Glomerular visceral epithelial cell (primary cell): Measurements from ENCODE around the gene U2AF2.

Experiments used
- DNase-seq: peaks from one replicate; pipeline ENCODE4 v3.0.0-alpha.2; 2016; ENCODE audit errors: extremely low spot score

U2AF2 gene

DNA sequence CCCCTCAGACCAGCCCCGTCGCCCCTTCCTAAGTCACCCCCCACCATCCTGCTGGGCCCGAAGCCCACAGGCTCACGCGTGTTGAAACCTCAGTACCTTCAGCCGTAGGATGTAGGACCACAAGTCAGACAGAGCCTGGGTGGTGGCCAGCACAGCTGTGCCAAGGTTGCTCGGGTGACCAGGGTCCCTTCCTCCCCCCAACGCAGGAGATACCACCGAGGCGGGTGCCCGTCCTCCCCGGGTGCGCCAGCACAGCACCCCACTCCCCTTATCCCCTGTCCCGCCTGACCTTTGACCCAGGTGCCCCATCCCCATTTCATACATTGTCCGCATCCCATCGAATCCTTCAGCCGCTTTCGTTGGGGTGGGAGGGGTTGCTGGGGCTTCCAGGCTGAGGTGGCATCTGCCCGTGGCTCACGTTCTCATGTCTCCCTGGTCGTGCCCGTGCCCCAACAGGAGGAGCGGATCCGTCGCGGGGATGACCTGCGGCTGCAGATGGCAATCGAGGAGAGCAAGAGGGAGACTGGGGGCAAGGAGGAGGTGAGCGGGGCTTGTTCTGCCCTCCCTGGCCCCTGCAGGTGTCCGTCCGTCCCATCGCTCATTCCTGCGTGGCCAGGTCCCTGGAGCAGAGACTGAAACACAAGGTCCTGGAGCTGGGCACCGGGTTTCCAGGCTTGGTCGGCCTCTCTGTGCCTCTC lies 34.7 kb downstream of the U2AF2 start:
- no peak for DNase-seq

DNA sequence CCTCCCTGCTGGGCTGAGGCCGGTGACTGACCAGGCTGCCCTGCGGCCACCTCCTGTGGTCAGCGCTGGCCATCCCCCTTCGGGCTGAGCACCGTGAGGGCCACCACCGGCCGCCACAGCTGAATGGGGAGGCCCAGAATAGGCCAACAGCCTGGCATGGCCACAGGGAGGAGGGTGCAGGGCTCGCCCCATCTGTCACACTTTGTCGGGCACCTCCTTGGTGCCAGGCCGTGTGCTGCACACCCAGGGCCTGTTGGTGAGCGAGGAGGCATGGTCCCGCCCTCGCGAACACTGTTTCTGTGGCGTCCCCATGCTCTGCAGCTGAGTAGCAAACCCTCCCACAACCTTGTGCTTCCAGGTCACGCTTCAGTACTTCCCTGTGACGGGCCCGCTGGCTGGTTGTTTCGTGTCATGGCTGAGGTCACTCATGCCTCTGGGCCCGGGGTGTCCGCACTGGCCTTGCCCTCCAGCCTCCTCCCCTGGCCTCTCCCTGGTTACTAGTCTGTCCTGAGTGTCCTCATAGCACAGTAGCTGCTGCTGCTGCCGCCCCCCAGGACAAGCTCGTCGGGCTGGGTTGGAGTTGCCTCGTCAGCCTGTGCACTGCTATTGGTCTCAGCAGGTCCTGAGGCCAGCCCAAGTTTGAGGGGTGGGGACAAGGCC lies 35.4 kb downstream of the U2AF2 start:
- DNase-seq: no peak

DNA sequence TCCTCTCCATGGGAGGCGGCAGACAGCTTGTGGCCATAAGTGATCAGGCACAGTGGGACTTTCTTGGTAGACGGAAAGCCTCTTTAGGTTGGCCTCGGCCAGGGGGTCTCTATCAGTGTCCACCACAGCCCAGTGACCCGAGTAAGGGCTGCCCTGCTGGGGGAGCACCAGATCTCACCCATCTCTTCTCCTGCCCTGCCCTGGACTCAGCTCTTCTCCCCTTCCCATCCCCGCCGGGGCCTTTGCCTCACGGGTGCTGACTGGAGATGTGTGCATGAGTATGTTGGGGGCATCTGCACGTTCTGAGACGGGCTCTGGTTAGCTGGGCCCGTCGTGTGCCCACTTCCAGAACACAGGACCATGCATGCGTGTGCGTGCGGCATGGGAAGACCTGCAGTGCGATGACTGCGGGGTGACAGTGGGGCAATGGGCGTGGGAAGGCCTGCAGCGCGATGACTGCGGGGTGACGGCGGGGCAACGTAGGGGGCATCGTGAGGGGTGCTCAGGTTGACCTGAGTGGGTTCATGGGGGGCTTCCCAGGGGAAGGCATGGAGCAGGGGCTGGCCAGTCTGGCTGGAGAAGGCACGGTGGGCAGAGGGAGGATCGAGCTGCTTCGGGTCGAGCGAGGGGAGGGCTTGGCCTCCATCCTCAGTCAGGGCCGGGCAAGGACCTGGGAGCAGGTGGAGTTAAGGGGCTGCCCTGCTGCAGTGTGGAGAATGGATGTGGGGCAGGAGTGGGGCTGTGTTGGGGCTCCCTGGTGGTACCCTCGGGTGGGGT lies 36.1 kb downstream of the U2AF2 start:
- DNase-seq: no peak

DNA sequence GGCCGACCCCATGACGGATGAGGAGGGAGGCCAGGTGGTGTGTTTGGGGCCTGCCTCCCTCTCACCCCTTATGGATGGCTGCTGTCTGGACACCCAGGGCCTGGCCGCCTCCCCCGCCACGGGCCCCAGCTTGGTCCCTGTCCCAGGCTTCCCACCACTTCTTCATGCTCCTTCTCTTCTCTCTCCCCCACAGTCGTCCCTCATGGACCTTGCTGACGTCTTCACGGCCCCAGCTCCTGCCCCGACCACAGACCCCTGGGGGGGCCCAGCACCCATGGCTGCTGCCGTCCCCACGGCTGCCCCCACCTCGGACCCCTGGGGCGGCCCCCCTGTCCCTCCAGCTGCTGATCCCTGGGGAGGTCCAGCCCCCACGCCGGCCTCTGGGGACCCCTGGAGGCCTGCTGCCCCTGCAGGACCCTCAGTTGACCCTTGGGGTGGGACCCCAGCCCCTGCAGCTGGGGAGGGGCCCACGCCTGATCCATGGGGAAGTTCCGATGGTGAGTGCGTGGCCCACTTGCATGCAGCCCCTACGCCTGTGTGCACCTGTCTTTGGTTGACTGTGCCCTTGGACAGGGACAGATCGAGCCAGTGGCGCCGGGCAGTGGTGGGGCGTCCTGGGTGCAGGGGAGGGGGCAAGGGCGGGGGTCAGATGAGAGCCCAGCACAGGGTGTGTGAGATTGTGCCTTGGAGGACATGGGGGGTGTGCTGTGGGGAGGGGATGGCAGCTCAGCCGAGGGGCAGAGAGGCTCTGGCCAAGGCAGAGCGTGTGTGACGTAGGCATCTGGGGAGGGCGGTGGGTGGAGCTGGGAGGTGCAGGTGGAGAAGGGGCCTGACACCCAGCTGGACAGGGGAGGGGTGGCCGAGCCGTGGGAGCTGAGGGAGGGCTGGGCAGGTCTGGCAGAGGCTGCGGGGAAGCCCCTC lies 37.0 kb downstream of the U2AF2 start:
- DNase-seq: no peak

DNA sequence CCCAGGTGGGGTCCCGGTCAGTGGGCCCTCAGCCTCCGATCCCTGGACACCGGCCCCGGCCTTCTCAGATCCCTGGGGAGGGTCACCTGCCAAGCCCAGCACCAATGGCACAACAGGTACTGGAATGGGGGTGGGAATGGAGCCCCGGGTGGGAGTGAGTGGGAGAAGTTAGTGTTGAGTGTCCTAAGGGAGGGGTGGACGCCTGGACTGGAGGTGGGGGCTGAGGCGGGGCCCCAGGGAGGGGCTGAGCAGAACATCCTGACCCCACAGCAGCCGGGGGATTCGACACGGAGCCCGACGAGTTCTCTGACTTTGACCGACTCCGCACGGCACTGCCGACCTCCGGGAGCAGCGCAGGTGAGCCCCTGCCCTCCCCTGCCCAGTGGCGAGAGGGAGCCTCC lies 37.8 kb downstream of the U2AF2 start:
- DNase-seq: no peak

DNA sequence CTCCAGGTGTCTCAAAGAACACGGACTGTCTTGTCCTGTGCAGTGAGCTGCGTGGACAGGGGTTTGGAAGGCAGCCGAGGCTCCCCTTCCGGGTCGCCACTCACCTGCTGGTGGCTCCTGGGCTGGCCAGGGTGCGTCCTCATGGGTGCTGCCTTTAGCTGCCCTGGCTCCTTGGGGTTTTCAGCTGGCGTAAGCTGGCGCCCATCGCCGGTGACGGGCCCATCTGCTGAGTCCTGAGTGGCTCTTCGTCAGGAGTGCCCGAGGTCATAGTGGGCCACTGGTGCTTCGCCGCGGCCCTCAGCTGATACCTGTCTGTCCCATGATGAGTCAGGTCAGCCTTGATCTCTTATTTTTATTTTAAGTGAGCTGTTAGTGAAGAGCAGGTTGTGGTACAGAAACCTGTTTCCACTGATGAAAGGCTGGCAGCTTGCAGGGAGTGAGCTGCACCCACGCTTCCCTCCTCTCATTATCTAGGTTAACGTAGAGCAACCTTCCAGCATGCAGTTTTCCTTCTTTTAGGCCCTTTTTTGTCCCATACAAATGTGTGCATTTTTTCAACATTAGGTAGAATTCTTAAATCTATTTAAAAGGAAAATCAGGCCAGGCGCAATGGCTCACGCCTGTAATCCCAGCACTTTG lies 38.6 kb downstream of the U2AF2 start:
- DNase-seq: no peak

DNA sequence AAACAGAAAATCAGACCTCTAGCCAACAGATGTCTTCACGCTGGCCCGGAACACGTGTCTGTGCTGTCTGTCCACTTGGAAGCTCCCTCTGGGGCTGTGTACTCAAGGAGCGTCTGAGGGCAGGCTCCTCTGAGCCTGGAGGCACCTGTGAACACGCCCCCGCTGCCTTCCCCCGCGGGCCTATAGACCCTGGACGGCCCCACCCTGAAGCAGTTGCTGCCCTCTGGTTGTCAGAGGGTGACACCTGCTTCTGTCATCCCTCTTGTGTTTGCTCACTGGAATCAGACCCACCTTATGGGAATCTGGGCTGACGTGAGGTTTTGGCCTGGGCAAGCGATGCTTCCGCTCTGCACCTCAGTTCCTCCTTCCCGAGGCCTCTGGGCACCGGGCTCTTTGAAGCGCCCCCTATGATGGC lies 39.4 kb downstream of the U2AF2 start:
- no peak for DNase-seq

DNA sequence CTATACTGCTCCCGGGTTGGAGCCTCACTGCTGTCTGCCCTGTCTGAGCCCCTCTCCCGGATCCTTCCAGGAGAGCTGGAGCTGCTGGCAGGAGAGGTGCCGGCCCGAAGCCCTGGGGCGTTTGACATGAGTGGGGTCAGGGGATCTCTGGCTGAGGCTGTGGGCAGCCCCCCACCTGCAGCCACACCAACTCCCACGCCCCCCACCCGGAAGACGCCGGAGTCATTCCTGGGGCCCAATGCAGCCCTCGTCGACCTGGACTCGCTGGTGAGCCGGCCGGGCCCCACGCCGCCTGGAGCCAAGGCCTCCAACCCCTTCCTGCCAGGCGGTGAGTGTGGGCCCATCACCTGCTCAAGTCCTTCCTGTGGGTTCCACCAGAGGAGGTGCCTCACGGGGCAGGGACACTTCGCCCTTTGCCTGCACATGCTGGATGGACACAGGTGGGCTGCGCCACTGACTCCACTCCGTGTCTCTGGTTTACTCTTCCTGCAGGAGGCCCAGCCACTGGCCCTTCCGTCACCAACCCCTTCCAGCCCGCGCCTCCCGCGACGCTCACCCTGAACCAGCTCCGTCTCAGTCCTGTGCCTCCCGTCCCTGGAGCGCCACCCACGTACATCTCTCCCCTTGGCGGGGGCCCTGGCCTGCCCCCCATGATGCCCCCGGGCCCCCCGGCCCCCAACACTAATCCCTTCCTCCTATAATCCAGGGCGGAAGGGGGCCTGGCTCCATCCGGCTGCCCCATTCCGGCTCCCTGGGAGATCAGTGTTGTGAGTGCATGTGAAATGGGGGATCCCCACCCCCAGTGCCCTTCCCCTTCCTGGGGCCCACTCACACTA lies 40.0 kb downstream of the U2AF2 start:
- no peak for DNase-seq

DNA sequence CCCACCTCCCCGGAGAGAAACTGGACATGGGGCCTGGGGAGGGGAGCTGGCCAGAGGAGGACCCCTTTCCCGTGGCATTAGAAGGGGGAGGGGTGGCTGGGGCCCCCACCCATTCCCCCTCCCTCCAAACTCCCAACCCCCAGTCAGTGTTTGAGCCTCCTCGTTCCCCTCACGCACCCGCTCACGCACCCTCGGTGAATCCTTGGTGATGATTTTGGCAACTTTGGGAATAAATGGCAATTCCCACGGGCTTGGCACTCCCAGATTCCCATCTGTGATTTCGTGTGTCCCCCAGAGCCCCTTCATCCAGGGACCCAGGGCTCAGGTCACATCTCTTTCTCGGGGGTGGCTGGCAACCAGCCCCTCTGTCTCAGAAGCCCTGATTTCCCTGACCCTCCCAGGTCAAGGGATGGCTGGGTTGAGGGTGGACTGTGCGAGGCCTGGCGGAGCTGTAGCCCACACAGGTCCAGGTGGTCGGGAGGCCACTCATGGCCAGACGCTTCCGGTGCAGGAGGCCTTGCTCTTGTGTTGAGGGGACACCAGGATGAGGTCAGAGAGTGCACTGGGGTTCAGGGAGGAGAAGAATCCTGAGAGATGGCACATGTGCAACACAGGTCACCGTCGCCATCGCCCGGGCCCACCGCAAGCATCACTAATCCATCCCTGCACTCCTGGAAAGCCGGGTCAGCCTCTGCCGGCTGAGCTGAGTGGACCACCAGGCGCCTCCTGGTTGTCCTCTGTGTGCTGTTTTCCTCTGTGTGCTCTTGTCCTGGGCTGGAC lies 40.9 kb downstream of the U2AF2 start:
- no peak for DNase-seq

DNA sequence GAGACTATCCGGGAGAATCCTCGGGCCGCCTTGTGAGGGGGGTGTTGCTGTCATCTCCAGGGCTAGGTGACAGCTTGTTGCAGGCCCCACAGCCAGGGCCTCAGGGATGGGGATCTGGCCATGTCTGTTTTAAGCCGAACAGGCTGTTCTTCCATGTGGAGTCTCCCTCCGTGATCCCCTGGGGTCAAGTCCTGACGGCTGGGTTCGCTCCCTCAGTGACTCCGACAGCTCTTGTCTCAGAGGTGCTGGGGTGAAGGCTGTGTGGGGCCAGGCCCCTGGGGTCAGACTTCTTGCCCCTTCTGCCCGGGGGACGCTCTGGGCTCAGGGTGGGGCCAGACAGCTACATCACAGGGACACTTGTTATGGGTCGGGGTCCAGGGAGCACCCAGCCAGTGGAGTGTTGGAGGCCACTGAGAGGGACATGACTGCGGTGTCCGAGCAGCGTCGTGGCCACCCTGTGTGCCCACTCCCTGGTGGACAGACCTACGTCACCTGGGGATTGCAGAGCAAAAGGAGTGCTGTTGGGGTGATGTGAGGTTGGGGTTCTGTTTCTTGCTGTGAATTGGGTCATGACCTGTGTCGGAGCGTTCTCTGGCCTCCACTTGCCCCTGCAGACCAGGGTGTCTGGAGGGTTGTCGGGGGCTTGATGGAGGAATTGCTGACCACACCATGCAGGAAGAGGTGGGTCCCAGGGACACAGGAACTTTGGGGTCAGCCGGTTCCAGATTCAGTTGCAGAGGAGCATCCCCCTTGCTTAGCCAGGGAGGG lies 41.6 kb downstream of the U2AF2 start:
- no peak for DNase-seq

DNA sequence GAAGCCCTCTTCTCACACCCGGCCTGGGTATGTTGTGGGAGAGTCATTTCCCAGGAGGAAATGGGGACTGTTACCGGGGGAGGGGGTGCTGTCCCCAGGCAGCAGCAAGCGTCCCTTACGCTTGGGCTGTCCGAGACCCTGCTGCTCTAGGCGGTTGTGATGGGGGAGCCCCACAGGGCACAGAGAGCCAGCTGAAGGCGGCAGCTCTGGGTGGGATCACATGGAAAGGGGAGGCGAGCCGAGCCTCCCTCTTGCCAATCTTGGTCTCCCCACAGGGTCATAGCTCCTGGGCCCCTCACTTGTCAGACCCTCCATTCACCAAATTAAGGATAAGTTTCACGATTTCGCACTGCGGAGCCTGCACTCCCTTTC lies 42.2 kb downstream of the U2AF2 start:
- no peak for DNase-seq

DNA sequence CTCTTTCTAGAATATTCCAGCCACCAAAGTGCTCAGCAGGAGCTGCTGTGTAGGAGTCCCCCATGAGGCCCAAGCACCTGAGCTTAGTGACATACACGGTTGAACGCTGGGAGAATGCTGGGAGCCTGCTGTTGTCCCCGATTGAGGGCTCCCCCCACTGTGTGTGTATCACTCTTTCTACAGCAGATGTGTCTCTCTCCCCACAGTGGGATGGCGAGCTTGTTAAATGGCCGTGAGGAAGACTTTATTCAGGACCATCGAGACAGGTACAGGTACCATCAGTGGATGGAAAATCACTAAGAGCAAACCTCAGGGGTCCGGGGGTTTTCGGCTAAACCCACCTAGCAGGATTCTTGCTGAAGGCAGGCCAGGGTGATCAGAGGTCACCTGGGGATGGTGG lies 42.9 kb downstream of the U2AF2 start:
- DNase-seq: no peak

DNA sequence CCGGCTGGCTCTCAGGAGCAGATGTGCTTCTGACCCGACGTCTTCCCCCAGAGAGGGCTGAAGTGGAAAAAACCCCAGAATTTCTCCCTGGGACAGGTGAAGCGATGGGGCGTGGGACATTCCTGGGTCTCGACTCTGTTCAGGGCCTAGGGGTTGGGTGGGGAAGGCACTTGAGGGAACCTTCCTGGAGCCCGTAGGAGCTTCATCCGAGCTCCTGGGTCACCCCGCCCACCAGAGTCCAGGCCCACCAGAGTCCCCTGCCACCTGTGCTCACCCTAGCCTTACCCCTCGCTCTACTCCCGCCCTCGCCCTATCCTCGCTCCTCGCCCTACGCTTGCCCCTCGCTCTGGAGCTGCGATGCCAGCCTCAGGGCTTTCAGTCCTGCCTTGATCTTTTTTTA lies 43.4 kb downstream of the U2AF2 start:
- DNase-seq: no peak

DNA sequence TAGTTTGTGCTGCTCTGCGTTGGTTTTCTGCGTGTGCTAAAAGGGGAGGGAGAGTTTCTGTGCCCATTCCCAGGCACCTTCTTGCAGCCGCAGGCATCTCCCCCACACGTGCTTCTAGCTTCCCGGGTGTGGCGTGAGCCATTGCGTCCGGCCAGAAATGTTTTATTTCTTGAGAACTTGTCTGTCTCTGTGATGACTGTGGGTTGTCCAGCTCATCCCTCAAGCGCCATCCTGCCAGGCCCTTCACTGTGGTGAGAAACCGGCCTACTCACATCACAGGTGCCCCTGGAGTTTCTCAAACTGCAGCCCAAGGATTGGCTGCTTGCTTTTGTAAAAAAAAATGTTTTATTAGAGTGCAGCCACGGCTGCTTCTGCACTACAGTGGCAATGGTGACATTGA lies 44.4 kb downstream of the U2AF2 start:
- no peak for DNase-seq

DNA sequence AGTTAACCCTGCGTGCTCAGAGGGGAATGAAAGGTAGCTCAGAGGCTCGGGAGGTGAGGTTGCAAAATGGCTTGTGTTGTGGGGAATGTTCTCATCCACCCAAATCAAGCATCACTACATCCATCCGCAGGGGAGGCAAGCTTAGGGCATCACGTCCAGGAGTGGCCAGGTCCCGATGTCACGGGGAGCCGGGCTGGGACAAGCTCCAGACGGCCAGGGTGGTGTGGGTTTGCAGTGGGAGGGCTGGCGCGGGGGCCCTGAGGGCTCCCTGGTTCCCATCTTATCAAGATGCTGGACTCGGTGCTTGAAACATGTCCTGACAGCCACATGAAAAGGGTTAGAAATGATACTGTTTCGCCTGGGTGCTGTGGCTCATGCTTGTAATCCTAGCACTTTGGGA lies 46.0 kb downstream of the U2AF2 start:
- no peak for DNase-seq

DNA sequence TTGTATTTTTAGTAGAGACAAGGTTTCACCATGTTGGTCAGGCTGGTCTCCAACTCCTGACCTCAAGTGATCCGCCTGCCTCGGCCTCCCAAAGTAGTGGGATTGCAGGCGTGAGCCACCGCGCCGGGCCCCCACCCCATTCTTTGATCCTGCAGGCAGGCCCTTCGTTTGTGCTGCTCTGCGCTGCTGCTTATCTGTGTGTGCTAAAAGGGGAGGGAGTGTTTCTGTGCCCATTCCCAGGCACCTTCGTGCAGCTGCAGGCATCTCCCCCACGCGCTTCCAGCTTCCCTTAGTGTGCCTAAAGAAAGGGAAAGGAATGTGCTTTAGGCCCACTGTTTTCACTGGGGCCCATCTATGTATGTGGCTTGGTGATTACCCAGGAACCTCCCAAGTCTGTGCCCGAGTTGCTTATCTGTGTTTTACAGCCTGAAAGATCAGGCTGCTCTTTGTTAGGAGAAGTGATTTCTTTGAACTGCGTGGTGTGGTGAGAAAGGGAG lies 47.3 kb downstream of the U2AF2 start:
- DNase-seq: no peak

DNA sequence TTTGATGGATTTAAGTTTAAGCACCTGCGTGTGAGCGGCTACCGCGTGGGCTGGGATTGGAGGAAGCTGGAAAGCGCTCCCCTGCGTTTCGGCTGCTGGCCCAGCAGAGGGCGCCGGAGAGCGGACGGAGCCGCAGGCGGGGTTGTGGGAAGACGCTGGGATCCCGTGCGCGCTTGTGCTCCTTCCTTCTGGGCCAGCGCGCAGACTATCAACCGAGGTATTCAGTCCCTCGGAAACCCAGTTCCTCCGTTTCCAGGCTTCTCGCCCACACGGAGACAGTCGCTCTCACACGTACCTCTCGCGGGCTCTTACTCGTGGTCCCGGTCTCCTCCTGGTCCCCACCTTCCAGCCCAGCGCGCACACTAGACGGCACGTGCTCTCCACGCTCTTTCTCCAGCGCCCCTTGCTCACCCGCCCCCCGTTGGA lies 49.0 kb downstream of the U2AF2 start:
- no peak for DNase-seq

DNA sequence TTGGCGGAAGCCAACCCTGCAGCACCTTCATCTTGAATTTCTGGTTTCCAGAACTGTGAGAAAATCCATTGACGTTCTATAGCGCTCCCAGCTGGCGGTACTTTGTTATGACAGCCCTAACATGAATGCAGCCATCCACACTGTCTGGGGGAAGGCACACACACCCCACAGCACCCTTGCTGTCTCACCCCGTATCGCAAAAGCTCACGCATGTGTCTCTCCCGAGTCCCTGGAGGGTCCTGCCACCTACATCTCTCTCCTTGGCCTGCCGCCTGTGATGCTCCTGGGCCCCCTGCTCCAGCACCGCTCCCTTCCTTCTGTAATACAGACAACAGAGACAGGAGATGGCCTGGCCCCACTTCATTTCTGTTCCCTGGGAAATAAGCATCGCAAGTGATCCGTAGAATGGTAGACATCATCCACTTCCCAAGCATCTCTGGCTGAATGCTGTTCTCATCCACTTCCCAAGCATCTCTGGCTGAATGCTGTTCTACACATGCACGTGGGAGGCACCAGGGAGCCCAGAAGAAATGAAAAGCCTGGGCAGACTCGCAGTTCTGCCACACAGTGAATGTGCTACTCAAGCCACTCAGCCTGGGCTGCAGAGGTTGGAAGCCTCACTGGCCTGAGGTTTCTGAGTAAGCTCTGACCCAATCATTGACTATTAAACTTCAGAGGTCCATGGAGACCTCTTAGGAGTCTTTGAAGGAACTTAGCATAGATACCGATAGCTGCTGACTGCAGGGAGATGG lies 49.8 kb downstream of the U2AF2 start:
- DNase-seq: no peak
